Activated CD4-positive, alpha-beta T cell treated with anti-CD3 and anti-CD28 coated beads for 36 hours (primary cell): ENCODE measurements around the gene SGSH. TPM values are rescaled to one million over a fixed set of nuclear protein-coding genes. Genes with fewer than 3 reads are reported as not detected.

Source experiments
- ATAC-seq: fragments of 200-7000 bp; cut with Tn5 transposase; one replicate; pipeline ENCODE4 v1.10.0; 2021; ENCODE audit warnings: mild to moderate bottlenecking, moderate library complexity
- CTCF ChIA-PET: fragments of 350-600 bp; sonication (Branson Sonifier 250); formaldehyde crosslinking; loops from one replicate; lab custom pipeline; 2021; ENCODE audit warnings: antibody characterized with exemption; lab: Charles Lee
- POLR2A ChIA-PET: fragments of 350-600 bp; sonication (Branson Sonifier 250); formaldehyde crosslinking; loops from one replicate; lab custom pipeline; 2021; ENCODE audit warnings: antibody characterized with exemption, inconsistent platforms; lab: Charles Lee
- DNase-seq: peaks from one replicate; pipeline ENCODE4 v3.0.0-alpha.2; 2020
- H3K27ac Mint-ChIP-seq: one replicate; pipeline ENCODE4 v1.8.0; 2021; ENCODE audit warnings: mixed read lengths
- H3K27me3 Mint-ChIP-seq: one replicate; pipeline ENCODE4 v1.8.0; 2021; ENCODE audit warnings: mixed read lengths
- H3K36me3 Mint-ChIP-seq: one replicate; pipeline ENCODE4 v1.8.0; 2021; ENCODE audit warnings: low read depth, mixed read lengths
- H3K4me1 Mint-ChIP-seq: one replicate; pipeline ENCODE4 v1.8.0; 2021; ENCODE audit warnings: mixed read lengths
- H3K4me3 Mint-ChIP-seq: one replicate; pipeline ENCODE4 v1.8.0; 2021; ENCODE audit warnings: mild to moderate bottlenecking, moderate library complexity, mixed read lengths
- H3K9me3 Mint-ChIP-seq: one replicate; pipeline ENCODE4 v1.8.0; 2021; ENCODE audit warnings: low read depth, mixed read lengths
- intact Hi-C, 2 experiments: fragments of 100-400 bp; cut with DNase I in 1 of 2; cut with micrococcal nuclease in 1 of 2; formaldehyde crosslinking; loops; one replicate each; pipeline versions ENCODE4 v1.14.2 to v1.15.1; 2022 to 2024; cut with DNase I, micrococcal nuclease
- total RNA-seq, 2 experiments: library from RNA; stranded (reverse); gene quantifications; one replicate each; pipeline ENCODE4 v1.2.3, GENCODE V29; 2021

Gene SGSH
- total RNA-seq: 10 to 100 TPM; 20.2 to 22.7 TPM

DNA sequence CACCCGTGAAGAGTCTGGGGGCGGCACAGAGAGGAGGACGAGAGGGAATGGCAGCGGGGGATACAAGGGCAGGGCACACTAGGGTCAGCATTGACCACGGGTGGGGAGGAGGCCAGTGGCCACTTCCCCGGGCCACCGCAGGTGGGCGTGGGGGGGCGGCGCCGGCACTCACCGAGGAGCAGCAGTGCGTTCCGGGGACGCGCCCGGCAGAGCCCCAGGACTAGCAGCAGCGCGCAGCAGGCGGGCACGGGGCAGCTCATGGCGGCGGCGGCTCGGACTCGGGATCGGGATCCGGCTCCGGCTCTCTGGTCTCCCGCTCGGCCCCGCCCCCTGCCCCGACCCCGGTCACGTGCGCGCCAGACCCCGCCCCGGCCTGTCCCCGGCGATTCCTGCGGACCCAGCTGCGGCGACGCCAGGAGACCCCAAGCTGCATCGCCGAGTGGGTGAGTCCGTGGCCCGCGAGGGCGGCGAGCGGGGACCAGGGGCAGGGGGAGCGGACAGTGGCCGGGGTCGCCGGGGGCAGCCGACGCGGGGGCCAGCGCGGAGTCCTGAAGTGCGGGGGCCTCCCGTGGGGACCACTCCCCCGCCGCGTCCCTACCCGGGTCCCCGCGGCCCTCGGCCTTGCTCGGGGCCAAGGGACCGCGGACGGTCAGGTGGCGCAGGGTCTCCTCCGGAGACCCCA is at the start of gene SGSH, which contains the start of gene SLC26A11:
Gene SGSH, minus strand, starts transcription at position 280 of the 682 bp plus-strand sequence. Its CDS starts 20 bp downstream, at position 260.
Gene SLC26A11, plus strand, starts transcription at position 374 of the 682 bp plus-strand sequence. CDS start 1,134 bp downstream, outside the sequence.
- DNase-seq (peak; percentile 84), ATAC-seq (peak; percentile 55)
- ChIA-PET POLR2A (interaction anchor here (1.5 kb wide), 1 partner anchor 42 kb away, joined by 4 read pairs; no protein-coding TSS in a partner anchor), CTCF (interaction anchor here (1.4 kb wide), 1 partner anchor 32 kb away, joined by 4 read pairs; no protein-coding TSS in a partner anchor)
- H3K27me3 Mint-ChIP-seq: no peaks in the 10 kb centered on the region
- H3K27ac Mint-ChIP-seq: peak within 1 kb of the TSS; percentile 92
- peaks cover 26% of the 10 kb centered on the region for H3K36me3 Mint-ChIP-seq
- H3K4me3 Mint-ChIP-seq: peak within 1 kb of the TSS; percentile 89
- H3K9me3 Mint-ChIP-seq: no peaks in the 10 kb centered on the region
- H3K4me1 Mint-ChIP-seq: peaks cover 31% of the 10 kb centered on the region
- intact Hi-C loops: no loop called here

DNA sequence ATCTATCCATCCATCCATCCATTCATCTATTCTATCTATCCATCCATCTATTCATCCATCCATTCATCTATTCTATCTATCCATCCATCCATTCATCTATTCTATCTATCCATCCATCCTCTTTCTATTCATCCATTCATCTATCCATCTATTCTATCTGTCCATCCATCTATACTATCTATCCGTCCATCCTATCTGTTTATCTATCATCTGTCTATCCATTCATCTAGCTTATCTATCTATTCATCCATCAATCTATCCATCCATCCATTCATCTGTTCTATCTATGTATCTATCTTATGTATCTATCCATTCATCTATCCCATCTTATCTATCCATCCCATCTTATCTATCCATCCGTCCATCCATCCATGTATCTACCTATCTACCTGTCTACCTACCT is 49.3 kb upstream of the SGSH start:
- no peaks in the 10 kb centered on the region for H3K27me3 Mint-ChIP-seq
- H3K9me3 Mint-ChIP-seq: no peaks in the 10 kb centered on the region
- ATAC-seq (no peak), DNase-seq (no peak)
- ChIA-PET CTCF (no interaction called here), POLR2A (no interaction called here)
- intact Hi-C loops: loop anchor here in 1 of 2 experiments (10.0 kb wide), 1 partner anchor 825 kb away; no protein-coding TSS in a partner anchor
- no peak overlapping the region for H3K4me3 Mint-ChIP-seq
- no peak overlapping the region for H3K27ac Mint-ChIP-seq
- H3K36me3 Mint-ChIP-seq: peaks cover 51% of the 10 kb centered on the region
- H3K4me1 Mint-ChIP-seq: peaks cover 54% of the 10 kb centered on the region

DNA sequence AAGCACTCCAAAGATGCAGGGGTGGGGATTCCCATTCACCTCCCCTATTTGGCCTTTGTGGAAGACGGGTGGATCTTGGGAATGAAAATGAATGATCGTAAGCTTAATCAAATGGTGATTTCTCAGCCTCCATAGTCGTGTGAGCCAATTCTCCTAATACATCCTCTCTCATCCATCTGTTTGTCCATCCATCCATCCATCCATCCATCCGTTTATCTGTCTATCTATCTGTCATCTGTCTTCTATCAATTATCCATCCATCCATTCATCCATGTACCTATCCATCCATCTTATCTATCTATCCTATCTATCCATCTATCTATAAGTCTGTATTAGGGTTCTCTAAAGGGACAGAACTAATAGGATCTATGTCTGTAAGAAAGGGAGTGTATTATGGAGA is 48.3 kb upstream of the SGSH start:
- Mint-ChIP-seq H3K27me3 (no peaks in the 10 kb centered on the region), H3K9me3 (no peaks in the 10 kb centered on the region), H3K4me1 (peaks cover 46% of the 10 kb centered on the region), H3K36me3 (peaks cover 52% of the 10 kb centered on the region), H3K27ac (no peak overlapping the region), H3K4me3 (no peak overlapping the region)
- DNase-seq (no peak), ATAC-seq (no peak)
- POLR2A ChIA-PET: no interaction called here
- intact Hi-C loops: loop anchor here in 1 of 2 experiments (10.0 kb wide), 1 partner anchor 826 kb away; no protein-coding TSS in a partner anchor
- CTCF ChIA-PET: no interaction called here

DNA sequence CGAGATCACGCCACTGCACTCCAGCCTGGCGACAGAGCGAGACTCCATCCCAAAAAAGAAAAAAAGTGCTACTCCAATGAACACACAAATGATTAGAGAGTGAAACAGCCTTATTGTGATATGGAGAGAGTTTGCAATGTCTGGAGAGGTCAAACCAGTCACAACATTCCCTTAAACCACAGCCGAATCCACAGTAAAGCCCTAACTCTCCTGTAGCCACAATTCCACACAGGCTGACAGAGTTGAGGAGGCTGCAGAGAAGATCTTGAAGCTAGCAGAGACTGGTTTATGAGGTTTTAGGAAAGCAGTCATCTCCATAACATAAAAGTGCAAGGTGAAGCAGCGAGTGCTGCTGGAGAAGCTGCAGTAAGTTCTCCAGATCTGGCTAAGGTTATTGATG is 47.3 kb upstream of the SGSH start:
- CTCF ChIA-PET: no interaction called here
- no peak for ATAC-seq
- POLR2A ChIA-PET: no interaction called here
- no peaks in the 10 kb centered on the region for H3K27me3 Mint-ChIP-seq
- H3K4me1 Mint-ChIP-seq: peaks cover 47% of the 10 kb centered on the region
- DNase-seq: no peak
- H3K9me3 Mint-ChIP-seq: no peaks in the 10 kb centered on the region
- H3K36me3 Mint-ChIP-seq: peaks cover 45% of the 10 kb centered on the region
- H3K27ac Mint-ChIP-seq: peak overlapping the region; percentile 23
- no peak overlapping the region for H3K4me3 Mint-ChIP-seq
- intact Hi-C loops: loop anchor here in 1 of 2 experiments (10.0 kb wide), 1 partner anchor 827 kb away; no protein-coding TSS in a partner anchor

DNA sequence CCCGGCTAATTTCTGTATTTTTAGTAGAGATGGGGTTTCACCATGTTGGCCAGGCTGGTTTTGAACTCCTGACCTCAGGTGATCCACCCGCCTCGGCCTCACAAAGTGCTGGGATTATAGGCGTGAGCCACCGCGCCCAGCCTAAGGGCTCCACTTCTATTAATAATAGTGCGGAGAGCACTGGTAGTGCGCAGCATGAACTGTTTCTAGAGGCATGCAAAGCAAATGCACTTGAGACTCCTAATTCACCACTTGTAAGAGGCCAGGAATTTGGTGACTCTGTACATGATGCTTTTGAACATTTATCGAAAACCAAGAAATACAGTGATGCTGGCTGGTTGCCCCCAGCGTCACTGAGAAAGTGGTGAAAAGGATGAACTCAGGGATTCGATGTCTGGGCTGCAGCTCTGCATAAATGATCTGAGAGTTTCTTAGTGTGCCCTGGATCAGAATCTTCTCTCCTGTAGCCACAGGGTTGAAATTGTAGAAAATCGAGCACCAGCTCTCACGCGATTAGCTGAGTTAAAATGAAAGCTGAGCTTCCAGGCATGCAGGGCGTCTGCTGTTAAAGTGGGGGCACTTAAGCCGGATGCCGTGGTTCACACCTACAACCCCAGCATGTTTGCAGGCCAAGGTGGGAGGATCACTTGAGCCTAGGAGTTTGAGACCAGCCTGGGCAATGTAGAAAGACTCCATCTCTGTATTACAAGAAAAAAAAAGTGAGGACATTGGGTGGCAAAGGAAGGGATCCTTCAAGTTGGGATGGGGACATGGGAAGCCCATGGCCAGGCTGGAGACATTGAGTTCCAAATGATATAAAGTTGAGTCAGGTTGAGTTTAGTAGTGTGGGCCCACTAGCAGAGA is 45.3 kb upstream of the SGSH start:
- ATAC-seq (peak; percentile 17), DNase-seq (peak; percentile 78)
- Mint-ChIP-seq H3K27me3 (no peaks in the 10 kb centered on the region), H3K9me3 (no peaks in the 10 kb centered on the region), H3K27ac (peak overlapping the region; percentile 91), H3K4me3 (peak overlapping the region; percentile 98), H3K36me3 (peaks cover 40% of the 10 kb centered on the region), H3K4me1 (peaks cover 47% of the 10 kb centered on the region)
- ChIA-PET POLR2A (interaction anchor here (0.5 to 0.7 kb wide), 3 partner anchors 18 to 259 kb away, joined by 3 to 4 read pairs (median 3); no protein-coding TSS in a partner anchor), CTCF (interaction anchor here (2.4 kb wide), 1 partner anchor 165 kb away, joined by 6 read pairs; the partner anchor contains the start of gene GAA)
- intact Hi-C loops: loop anchor here in 1 of 2 experiments (1.0 to 10.0 kb wide), 2 partner anchors 11 to 829 kb away; no protein-coding TSS in a partner anchor

DNA sequence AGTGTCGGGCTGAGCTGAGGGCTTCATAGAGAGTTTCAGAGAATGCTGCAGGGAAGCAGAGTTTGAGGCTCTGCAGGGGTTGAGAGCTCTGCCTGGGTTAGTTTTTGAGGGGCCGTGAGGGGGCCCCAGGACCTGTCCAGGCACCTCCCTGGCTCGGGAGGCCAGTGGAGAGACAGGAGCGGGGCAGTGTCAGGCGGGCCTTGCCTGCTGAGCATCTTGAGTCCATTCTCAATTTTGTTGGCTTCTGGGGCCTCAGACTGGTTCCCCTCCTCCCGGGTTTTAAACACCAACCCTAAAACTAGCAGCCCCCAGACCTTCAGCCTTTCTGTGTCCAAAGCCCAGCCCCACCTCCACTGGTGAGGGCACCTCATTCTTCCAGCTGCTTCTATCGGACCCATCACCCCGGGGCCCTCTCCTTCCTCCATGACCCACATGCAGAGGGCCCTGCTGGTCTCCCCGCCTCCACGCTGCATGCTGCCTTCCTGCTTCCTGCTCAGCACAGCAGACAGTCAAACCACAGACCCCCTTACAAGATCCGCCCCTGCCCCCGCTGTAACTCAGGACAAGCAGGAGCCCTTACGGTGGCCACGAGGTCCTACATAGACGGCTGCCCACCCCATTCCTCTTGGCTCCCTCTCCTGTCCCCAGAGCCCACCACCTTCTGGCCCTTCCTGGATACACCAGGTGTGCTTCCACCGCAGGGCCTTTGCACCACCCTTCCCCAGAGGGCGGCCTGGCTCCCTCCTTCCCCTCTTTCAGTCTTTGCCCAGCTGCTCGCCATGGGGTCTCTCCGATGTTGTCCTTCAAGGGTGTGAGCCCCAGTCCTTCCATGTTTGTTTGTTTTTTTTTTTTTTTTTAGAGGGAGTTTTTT is 44.3 kb upstream of the SGSH start:
- Mint-ChIP-seq H3K27me3 (no peaks in the 10 kb centered on the region), H3K36me3 (peaks cover 40% of the 10 kb centered on the region), H3K4me1 (peaks cover 46% of the 10 kb centered on the region), H3K4me3 (peak overlapping the region; percentile 98), H3K9me3 (no peaks in the 10 kb centered on the region), H3K27ac (peak overlapping the region; percentile 91)
- ATAC-seq (no peak), DNase-seq (peak; percentile 74)
- intact Hi-C loops: loop anchor here in 1 of 2 experiments (1.0 to 10.0 kb wide), 5 partner anchors 10 to 830 kb away; partner anchors contain the start of genes CBX4 and CHMP6
- ChIA-PET POLR2A (interaction anchor here (0.6 kb wide), 2 partner anchors 31 to 258 kb away, joined by 3 to 7 read pairs; no protein-coding TSS in a partner anchor), CTCF (interaction anchor here (0.6 to 2.4 kb wide), 2 partner anchors 164 to 478 kb away, joined by 4 to 6 read pairs; partner anchors contain the start of gene GAA)

DNA sequence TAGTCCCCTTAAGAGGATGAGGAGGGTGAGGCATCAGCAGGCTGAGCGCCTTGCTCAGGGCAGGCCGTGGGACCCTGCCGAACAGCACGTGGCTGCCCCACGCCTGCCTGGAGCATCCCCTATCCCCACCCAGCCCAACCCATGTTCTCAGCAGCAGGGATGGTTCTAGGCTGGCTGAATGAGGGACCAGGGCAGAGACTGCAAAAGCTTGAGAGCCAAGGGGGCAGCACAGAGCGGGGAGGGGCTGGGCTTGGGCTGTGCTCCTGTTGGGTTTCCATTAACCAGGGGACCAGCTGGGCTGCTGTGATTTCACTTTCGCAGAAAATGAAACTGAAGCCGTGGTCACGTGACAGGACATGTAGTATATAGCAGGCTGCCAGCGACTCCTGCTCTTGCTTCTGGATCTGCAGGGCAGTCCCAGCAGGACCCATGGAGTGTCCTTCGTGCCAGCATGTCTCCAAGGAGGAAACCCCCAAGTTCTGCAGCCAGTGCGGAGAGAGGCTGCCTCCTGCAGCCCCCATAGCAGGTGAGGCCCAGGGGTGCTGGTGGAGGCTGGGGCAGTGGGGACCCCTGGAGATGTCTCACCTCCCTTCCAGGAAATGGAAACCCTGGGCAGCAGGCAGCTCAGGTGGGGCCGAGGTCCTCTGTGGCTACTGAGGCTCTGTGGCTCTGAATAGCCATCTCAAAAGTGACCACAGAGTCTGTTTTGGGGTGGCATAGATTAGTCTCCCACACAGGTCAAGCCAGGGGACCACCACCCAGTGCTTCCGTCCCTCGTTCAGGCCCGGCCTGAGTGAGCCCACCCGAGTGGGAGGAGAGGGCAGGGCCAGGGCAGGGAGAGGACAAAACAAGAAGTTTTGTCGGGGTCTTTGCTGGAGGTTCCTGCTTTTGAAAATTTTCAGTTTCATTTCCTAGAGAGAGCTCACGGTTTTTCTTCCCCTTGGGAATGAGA is 43.4 kb upstream of the SGSH start:
- intact Hi-C loops: loop anchor here (1.0 to 10.0 kb wide), 8 partner anchors 45 to 831 kb away; partner anchors contain the start of genes CBX4 (in 1 of the 2), CHMP6 (in 1 of the 2), EIF4A3 (in 1 of the 2) and ENDOV (in 1 of the 2)

DNA sequence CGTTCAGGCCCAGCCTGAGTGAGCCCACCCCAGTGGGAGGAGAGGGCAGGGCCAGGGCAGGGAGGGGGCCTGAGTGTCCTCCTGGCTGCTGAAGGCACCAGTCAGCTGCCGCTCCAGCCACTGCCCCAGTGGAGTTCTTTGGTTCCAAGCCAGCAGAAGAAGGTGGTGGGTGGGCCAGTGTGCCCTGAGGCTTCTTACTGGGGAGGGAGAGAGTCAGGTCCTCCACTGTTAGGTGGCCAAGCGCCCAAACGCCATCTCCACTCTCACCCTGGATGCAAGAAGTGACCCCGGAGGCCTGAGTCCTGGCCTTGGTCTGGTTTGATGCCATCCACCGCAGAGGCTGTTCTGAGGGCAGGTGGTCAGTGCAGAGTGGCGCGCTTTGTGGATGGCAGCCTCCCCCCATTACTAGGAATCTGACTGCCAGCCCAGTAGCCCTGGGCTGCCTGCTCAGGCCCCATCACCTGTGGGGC is 42.7 kb upstream of the SGSH start:
- Mint-ChIP-seq H3K4me1 (peaks cover 59% of the 10 kb centered on the region), H3K9me3 (no peaks in the 10 kb centered on the region), H3K27ac (peak overlapping the region; percentile 91), H3K27me3 (no peaks in the 10 kb centered on the region), H3K4me3 (peak overlapping the region; percentile 98), H3K36me3 (peaks cover 37% of the 10 kb centered on the region)
- intact Hi-C loops: loop anchor here (1.0 to 10.0 kb wide), 8 partner anchors 44 to 832 kb away; partner anchors contain the start of genes CBX4 (in 1 of the 2), CHMP6 (in 1 of the 2), EIF4A3 (in 1 of the 2) and ENDOV (in 1 of the 2)
- CTCF ChIA-PET: interaction anchor here (0.7 to 1.6 kb wide), 2 partner anchors 10 to 256 kb away, joined by 3 to 4 read pairs; no protein-coding TSS in a partner anchor
- DNase-seq: no peak
- ATAC-seq: no peak
- POLR2A ChIA-PET: interaction anchor here (0.6 to 1.1 kb wide), 2 partner anchors 43 to 52 kb away, joined by 3 to 4 read pairs; partner anchors contain the start of genes SGSH and SLC26A11

More for the DNA sequence above, 43.4 kb upstream of the SGSH start:
- Mint-ChIP-seq H3K9me3 (no peaks in the 10 kb centered on the region), H3K36me3 (peaks cover 40% of the 10 kb centered on the region), H3K27me3 (no peaks in the 10 kb centered on the region), H3K27ac (peak overlapping the region; percentile 91), H3K4me1 (peaks cover 55% of the 10 kb centered on the region), H3K4me3 (peak overlapping the region; percentile 98)
- POLR2A ChIA-PET: interaction anchor here (0.6 kb wide), 2 partner anchors 32 to 53 kb away, joined by 3 to 7 read pairs; no protein-coding TSS in a partner anchor
- DNase-seq (peak; percentile 94), ATAC-seq (peak; percentile 37)
- CTCF ChIA-PET: interaction anchor here (0.6 kb wide), 1 partner anchor 477 kb away, joined by 4 read pairs; no protein-coding TSS in a partner anchor

DNA sequence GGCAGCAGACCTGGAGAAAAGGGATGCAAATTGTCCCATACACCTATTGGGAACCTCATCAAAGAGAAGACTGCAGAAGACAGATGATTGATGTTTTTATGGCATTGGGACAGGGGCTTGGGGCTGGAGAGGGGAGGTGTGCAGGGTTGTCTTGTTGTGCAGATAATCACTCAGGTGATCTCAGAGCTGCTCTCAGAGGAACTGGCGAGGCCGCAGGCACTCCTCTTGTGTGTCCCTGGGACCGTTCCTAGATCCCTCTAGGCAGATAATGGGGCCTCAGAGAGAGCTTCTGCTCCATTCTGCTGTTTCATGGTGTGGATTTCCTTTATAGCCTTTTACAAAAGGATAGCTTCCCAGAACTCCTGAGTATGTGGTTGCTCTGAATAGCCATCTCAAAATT is 42.2 kb upstream of the SGSH start:
- H3K36me3 Mint-ChIP-seq: peaks cover 32% of the 10 kb centered on the region
- POLR2A ChIA-PET: interaction anchor here (0.6 to 1.1 kb wide), 2 partner anchors 42 to 1468 kb away, joined by 4 to 7 read pairs; partner anchors contain the start of genes SGSH and SLC26A11
- peak overlapping the region; percentile 91 for H3K27ac Mint-ChIP-seq
- peak; percentile 38 for DNase-seq
- peak overlapping the region; percentile 98 for H3K4me3 Mint-ChIP-seq
- no peak for ATAC-seq
- peaks cover 61% of the 10 kb centered on the region for H3K4me1 Mint-ChIP-seq
- H3K27me3 Mint-ChIP-seq: no peaks in the 10 kb centered on the region
- intact Hi-C loops: loop anchor here (2.0 to 10.0 kb wide), 6 partner anchors 43 to 833 kb away; partner anchors contain the start of genes CBX4 (in 1 of the 2), CHMP6 (in 1 of the 2) and EIF4A3 (in 1 of the 2)
- CTCF ChIA-PET: interaction anchor here (0.7 to 1.6 kb wide), 2 partner anchors 9 to 256 kb away, joined by 3 to 4 read pairs; no protein-coding TSS in a partner anchor
- H3K9me3 Mint-ChIP-seq: no peaks in the 10 kb centered on the region
